HG03378 (cell line): Measurements from ENCODE around the gene SETD1A.
A peak's percentile ranks its signal among the peaks of the same experiment; 100 is the strongest.

Experiments
- ATAC-seq: cut with Tn5 transposase; IDR thresholded peaks from one replicate; pipeline ENCODE4 v1.9.1; 2021; ENCODE audit warnings: mild to moderate bottlenecking, moderate library complexity; ENCODE audit not compliant: unreplicated experiment

Gene SETD1A

DNA sequence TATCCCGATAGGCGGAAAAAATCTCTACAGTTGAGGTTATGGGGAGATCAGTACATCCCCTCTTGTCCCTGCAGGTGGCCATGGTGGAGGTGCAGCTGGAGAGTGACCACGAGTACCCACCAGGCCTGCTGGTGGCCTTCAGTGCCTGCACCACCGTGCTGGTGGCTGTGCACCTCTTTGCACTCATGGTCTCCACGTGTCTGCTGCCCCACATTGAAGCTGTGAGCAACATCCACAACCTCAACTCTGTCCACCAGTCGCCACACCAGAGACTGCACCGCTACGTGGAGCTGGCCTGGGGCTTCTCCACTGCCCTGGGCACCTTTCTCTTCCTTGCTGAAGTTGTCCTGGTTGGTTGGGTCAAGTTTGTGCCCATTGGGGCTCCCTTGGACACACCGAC is 4.4 kb upstream of the SETD1A start:
- no peak for ATAC-seq

DNA sequence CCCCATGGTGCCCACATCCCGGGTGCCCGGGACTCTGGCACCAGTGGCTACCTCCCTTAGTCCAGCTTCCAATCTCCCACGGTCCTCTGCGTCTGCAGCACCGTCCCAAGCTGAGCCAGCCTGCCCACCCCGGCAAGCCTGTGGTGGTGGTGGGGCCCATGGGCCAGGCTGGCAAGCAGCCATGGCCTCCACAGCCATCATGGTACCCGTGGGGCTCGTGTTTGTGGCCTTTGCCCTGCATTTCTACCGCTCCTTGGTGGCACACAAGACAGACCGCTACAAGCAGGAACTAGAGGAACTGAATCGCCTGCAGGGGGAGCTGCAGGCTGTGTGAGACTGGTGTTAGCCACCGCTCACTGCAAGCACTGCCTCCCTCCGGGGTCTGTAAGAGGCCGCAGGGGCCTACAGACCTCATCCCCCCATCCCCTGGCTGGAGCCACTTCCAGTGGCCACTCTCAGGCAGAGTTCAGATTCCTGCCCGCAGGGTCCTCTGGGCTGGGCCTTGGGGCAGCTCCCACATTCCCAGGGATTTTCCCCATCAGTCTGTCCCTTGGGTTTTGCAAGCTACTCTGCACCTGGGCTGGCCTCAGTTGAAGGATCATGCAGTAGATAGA is 3.9 kb upstream of the SETD1A start:
- ATAC-seq = peak; percentile 25

DNA sequence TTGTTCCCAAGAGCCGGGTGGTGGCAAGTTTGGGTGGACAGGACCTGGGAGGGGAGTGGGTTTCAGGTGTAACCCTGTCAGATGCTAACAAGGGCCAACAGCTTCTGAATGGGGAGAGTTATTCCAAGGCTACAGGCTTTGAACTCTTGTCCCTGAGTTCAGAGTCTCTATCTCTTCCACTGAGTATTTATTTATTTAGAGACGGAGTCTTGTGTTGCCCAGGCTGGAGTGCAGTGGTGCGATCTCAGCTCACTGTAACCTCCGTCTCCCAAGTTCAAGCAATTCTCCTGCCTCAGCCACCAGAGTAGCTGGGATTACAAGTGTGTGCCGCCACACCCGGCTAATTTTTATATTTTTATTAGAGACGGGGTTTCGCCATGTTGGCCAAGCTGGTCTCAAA is 2.6 kb upstream of the SETD1A start:
- no peak for ATAC-seq

DNA sequence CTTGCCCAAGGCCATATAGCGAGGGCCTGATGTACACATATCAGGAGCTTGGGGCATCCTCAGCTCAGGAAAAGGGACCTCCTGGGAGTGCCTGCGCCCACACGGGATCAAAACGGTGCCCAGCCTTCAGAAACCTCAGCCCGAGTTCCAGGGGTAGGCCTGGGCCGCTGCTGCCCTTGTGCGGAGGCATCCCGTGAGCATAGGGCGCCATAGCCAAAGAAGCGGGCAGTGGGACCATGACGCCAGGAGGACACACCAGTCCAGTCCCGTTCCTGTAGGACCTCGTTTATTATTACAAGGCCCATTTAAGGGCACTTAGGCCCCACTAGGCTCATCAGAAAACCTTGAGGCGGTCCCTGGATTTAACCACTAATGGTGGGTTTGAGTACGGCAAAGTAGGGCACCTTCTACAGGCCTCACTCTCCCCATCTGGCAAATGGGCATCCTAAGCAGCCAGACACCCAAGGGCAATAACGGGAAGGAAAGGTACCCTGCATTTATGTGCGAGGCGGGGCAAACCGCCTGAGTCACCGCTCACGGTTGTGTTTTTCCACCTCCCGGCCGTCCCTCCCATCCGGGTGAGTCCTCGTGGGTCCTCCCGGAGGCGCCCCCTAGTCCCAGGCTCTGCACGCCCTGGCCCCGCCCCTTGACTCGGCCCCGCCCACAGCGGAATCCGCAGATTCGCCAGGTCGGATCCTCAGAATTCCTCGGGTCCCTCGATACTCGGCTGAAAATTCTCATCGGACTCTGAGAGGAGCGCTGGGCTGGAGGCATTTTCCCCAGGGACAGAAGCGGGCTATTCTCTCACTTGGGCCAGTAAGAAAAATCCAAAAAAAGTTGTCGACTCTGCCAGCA is 726 bp upstream of the SETD1A start:
- ATAC-seq = peak; percentile 26

DNA sequence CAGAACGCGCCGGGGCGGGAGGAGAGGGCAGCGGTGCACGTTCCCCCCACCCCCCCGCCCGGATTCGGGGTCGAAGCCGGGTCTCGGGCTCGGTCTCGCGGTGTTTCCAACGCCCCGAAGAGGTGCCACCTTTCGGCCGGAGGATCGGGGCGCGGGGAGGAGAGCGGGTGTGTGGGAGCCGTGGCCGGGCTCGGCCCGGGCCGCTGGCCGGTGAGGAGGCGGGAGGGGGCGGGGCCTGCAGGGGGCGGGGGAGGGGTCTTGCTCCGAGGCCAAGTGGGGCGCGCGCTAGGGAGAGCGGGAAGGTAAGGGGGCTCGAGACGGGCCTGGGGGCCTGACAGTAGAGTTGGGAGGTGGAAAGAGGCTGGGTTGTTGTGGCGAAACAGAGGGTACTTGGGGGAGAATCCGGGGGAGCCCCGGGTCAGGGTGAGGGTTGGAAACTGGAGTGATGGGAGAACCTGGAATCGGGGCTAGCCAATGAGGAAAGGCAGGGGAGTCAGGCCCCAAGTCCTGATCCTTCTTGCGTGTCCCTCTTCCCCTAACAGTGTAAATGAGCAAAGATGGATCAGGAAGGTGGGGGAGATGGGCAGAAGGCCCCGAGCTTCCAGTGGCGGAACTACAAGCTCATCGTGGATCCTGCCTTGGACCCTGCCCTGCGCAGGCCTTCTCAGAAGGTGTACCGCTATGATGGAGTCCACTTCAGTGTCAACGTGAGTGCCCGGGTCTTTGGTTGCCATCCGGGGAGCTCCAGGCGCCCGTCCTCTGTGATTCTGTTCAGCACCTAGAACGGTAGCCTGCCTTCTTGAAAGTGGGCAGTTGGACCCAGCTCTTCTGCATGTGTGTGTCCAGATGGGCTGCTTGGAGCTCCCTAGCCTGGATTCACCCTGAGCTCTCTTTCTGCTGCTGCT is 873 bp downstream of the SETD1A start:
- ATAC-seq = no peak

DNA sequence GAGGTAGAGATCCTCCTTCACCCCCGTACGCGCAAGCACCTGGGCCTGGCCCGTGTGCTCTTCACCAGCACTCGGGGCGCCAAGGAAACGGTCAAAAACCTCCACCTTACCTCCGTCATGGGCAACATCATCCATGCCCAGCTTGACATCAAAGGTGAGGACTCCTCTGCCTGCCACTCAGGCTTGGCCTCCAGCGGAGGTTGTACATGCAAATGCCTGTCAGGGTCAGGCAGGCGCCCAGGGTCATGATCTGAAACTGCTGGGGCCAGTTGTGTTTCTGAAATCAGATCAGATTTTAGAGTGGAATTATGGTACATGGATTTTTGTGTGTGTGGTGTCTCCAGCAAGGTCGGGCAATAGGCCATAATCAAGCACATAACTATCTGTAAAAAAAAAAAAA is 3.8 kb downstream of the SETD1A start:
- no peak for ATAC-seq

DNA sequence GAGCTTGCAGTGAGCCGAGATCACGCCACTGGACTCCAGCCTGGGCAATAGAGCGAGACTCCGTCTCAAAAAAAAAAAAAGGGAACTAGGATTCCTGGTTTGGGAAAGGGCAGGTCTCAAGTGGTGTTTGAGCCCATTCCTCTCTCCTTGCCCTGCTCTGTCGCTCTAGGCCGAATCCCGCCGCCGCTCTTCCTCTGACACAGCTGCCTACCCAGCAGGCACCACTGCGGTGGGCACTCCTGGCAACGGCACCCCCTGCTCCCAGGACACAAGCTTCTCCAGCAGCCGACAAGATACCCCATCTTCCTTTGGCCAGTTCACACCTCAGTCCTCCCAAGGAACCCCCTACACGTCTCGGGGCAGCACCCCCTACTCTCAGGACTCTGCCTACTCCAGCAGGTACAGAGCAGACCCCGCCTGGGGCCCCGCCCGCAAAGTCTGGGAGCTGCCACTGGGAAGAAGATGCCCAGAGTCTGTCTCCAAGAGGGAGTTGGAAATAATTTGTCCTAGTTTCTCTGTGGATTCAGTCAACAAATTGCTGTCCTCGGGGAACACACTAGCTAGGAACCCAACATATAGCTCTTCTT is 6.5 kb downstream of the SETD1A start:
- ATAC-seq = no peak

DNA sequence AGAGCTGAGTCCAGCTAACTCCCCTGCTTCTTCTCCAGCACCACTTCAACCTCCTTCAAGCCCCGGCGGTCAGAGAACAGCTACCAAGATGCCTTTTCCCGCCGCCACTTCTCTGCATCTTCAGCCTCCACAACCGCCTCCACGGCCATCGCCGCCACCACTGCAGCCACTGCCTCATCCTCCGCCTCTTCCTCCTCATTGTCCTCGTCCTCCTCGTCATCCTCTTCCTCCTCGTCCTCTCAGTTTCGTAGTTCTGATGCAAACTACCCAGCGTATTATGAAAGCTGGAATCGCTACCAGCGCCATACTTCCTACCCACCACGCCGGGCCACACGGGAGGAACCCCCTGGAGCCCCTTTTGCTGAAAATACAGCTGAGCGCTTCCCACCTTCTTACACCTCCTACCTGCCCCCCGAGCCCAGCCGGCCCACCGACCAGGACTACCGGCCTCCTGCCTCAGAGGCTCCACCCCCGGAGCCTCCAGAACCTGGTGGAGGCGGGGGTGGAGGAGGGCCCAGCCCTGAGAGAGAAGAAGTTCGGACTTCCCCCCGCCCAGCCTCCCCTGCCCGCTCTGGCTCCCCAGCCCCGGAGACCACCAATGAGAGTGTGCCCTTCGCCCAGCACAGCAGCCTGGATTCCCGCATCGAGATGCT is 7.1 kb downstream of the SETD1A start:
- ATAC-seq = no peak

DNA sequence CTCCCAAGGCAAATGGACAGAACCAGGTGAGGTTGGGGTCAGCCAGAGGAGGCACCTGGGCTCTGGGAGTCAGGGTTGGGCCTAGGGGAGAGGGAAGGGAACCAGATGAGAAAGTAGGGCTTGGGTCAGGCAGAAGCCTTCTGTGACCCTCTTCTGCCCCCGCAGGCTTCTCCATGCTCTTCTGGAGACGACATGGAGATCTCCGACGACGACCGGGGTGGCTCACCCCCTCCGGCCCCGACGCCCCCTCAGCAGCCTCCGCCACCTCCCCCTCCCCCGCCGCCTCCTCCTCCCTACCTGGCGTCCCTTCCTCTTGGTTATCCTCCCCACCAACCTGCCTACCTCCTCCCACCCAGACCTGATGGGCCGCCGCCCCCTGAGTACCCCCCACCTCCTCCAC is 7.9 kb downstream of the SETD1A start:
- ATAC-seq = no peak

DNA sequence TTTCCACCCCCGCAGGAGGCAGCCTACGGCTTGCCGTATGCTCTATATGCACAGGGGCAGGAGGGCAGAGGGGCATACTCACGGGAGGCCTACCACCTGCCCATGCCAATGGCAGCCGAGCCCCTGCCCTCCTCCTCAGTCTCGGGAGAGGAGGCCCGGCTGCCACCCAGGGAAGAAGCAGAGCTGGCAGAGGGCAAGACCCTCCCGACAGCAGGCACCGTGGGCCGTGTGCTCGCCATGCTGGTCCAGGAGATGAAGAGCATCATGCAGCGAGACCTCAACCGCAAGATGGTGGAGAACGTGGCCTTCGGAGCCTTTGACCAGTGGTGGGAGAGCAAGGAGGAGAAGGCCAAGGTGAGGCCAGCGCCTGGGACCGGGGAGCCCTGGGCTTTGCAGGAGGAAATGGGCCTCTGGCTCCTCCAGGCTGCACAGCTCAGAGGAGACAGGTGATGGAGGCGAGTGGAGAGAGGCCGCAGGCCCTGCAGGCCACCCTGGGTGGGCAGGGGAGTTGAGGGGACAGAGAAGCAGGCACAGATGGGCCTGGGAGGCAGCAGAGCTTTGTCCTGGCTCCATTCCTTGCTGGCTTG is 8.6 kb downstream of the SETD1A start:
- no peak for ATAC-seq

DNA sequence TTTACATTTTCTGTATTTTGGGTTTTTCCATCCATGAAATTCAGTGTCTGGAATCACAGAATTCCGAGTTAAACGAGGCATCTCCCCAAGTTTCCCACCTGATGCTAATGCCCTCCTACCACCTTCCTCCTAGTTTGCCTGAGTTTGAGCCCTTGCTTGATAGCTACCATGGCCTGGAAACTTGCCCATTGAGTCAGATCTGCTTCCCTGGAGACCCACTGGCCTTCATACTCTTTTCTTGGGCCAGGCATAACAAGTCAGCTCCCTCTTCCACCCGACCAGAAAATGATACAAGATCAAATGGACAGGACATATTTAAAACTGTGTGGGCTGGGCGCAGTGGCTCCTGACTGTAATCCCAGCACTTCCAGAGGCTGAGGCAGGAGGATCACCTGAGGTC is 10.2 kb downstream of the SETD1A start:
- no peak for ATAC-seq

DNA sequence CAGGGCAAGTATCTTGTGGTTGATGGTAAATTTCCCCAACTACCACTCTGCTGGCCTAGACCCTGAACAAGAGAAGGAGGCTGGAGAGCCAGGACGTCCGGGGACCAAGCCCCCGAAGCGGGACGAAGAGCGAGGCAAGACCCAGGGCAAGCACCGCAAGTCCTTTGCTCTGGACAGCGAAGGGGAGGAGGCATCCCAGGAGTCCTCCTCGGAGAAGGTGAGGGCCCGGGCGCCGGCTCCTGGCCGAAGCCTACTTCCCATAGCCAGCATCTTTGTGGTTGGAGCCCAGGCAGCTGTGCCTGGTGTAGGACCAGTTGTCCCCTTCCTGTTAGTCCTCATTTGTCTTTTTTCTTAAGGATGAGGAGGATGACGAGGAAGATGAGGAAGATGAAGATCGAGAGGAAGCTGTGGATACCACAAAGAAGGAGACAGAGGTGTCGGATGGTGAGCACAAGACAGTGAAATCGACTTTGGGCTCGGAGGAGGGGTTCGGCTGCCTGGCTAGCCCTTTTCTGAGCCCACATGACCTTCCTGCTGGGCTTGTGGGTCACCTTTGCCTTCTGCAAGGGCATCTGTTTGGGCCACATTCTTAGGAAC is 11.8 kb downstream of the SETD1A start:
- ATAC-seq = no peak

DNA sequence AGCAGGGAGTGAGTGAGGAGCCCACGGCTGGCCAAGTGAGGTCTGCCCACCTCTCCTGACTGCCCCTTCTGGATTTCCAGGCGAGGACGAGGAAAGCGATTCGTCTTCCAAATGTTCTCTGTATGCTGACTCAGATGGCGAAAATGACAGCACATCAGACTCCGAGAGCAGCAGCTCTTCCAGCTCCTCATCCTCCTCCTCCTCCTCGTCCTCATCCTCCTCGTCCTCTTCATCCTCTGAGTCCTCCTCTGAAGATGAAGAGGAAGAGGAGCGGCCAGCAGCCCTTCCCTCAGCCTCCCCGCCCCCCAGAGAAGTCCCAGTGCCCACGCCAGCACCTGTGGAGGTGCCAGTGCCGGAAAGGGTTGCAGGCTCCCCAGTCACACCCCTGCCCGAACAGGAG is 13.7 kb downstream of the SETD1A start:
- no peak for ATAC-seq

DNA sequence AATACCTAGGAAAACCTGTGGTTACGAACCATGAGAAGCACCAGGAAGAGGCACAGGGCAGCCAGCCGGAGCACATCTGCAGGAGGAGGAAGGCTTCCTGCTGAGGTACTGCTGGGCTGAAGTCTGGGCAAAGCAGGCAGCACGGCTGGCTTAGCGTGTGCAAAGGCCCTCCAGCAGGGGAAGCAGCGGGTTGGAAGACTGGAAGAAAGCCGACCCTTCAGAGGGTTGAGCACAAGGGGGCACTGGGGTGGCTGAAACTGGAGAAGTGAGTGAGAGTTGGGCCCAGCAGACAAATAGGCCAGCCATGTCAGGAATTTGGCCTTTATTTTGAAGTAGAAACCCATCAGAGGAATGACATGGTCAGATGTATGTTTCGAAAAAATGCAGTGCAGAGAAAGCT is 15.3 kb downstream of the SETD1A start:
- ATAC-seq = no peak

DNA sequence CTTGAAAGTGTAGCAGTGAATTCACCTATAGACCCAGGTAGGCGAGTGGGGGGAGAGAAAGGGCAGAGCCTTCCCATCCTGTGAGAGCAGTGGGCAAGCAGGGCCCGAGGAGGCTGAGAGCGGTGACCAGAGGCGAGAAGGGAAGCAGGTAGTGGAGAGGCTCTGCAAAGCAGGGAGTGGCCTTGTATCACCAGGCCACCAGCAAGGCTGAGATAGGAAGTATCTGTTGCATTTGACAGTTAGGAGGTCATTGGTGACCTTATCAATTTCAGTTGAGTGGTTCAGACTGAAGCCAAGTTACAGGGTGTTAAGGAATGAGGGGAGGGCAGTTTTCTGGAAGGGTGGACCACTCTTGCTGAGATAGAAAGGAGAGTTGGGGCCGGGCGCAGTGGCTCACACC is 16.8 kb downstream of the SETD1A start:
- no peak for ATAC-seq

DNA sequence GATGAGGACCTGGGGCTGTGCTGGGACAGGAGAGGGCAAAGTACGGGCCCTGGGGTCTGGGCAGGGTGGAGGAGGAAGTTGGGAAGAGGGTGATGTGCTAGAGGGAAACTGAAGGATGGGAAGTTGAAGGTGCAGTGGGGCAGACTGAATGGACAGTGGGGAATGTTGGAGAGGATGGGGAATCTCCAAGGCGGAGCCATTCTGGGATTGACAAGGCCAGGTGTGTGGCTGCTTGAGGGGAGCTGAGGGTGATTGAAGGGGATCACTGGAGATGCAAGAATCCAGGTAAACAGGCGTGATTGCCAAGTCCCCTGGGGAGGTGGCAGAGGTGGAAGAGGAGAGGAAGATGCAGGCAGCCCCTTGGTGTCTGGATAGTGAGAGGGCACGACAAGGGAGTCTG is 18.9 kb downstream of the SETD1A start:
- no peak for ATAC-seq

DNA sequence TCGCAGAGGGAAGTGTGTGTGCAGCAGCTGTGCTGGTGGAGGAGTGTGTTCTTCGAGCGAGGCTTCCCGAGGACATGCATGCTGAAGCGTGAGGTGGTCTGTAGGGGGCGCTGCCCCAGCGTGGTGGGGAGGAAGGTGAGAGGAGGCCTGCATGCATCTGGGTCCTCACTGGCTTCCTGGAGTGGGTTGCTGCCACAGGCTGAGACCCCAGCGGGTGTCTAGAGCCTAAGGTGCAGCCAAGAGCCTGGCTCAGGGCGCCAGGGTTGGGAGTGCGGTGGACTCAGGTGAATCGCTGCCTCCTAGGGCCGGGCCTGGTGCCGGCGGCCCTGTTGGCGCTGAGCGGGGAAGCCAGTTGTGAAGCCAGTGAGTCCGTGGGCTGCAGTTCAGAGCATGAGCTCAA is 19.9 kb downstream of the SETD1A start:
- ATAC-seq = no peak

DNA sequence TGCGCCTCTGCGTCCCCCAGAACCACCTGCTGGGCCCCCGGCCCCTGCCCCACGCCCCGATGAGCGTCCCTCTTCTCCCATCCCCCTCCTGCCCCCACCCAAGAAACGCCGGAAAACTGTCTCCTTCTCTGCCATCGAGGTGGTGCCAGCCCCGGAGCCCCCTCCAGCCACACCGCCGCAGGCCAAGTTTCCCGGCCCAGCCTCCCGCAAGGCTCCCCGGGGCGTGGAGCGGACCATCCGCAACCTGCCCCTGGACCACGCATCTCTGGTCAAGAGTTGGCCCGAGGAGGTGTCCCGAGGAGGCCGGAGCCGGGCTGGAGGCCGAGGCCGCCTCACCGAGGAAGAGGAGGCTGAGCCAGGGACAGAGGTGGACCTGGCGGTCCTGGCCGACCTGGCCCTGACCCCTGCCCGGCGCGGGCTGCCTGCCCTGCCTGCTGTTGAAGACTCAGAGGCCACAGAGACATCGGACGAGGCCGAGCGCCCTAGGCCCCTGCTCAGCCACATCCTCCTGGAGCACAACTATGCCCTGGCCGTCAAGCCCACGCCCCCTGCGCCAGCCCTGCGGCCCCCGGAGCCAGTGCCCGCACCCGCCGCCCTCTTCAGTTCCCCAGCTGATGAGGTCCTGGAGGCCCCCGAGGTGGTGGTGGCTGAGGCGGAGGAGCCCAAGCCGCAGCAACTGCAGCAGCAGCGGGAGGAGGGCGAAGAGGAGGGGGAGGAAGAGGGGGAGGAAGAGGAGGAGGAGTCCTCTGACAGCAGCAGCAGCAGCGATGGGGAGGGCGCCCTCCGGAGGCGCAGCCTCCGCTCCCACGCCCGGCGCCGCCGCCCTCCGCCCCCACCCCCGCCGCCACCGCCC is 21.8 kb downstream of the SETD1A start:
- ATAC-seq = no peak

DNA sequence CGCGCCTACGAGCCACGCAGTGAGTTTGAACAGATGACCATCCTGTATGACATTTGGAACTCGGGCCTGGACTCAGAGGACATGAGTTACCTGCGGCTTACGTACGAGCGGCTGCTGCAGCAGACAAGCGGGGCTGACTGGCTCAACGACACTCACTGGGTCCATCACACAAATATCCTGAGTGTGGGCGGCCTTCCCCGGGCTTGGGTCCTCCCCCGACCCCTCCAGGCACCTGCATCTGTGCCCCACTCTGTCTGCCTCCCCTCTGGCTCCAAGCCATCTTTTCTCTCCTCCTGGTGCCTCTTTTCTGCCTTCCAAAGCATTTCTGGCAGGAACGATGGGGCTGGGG is 22.4 kb downstream of the SETD1A start:
- no peak for ATAC-seq
